ENCODE measurements around the gene CAMK2N2.
"Not testable (repeated sequence)": the region's sequence is repeated elsewhere in the genome, so short reads cannot be mapped to it uniquely, and the experiment has no call there.

Gene CAMK2N2

DNA sequence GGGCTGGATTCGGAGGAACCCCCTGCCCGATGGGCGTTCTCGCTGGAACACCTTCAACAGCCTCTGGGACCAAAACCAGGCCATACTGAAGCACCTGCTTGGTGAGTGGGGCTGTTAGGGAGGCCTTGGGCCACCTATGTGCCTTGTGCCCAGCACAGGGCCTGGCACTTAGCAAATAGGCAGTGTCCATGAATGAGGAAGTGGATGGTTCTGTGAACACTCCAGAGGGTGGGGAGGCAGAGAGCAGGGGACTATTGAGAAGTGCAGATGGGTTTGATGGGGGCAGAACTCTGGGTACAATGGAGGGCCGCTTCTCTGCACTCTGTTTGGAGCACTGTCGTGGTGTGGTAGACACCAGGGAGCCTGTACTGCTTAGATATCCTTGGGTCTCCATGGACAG, 16.0 kb upstream of the CAMK2N2 start:
- TF ChIP-seq, protein P1, sequence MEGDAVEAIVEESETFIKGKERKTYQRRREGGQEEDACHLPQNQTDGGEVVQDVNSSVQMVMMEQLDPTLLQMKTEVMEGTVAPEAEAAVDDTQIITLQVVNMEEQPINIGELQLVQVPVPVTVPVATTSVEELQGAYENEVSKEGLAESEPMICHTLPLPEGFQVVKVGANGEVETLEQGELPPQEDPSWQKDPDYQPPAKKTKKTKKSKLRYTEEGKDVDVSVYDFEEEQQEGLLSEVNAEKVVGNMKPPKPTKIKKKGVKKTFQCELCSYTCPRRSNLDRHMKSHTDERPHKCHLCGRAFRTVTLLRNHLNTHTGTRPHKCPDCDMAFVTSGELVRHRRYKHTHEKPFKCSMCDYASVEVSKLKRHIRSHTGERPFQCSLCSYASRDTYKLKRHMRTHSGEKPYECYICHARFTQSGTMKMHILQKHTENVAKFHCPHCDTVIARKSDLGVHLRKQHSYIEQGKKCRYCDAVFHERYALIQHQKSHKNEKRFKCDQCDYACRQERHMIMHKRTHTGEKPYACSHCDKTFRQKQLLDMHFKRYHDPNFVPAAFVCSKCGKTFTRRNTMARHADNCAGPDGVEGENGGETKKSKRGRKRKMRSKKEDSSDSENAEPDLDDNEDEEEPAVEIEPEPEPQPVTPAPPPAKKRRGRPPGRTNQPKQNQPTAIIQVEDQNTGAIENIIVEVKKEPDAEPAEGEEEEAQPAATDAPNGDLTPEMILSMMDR (IDR thresholded peaks at IDR 0.05; ENCODE audit: control extremely low read depth, extremely low read depth, low read depth, missing control alignments): no peak
- POLR2A ChIA-PET: no interaction called here
- CTCF ChIA-PET: interaction anchor here (1.9 kb wide), 1 partner anchor 12 kb away, joined by 4 read pairs; no protein-coding TSS in a partner anchor
- no peak for DNase-seq (ENCODE audit: extremely low spot score)

DNA sequence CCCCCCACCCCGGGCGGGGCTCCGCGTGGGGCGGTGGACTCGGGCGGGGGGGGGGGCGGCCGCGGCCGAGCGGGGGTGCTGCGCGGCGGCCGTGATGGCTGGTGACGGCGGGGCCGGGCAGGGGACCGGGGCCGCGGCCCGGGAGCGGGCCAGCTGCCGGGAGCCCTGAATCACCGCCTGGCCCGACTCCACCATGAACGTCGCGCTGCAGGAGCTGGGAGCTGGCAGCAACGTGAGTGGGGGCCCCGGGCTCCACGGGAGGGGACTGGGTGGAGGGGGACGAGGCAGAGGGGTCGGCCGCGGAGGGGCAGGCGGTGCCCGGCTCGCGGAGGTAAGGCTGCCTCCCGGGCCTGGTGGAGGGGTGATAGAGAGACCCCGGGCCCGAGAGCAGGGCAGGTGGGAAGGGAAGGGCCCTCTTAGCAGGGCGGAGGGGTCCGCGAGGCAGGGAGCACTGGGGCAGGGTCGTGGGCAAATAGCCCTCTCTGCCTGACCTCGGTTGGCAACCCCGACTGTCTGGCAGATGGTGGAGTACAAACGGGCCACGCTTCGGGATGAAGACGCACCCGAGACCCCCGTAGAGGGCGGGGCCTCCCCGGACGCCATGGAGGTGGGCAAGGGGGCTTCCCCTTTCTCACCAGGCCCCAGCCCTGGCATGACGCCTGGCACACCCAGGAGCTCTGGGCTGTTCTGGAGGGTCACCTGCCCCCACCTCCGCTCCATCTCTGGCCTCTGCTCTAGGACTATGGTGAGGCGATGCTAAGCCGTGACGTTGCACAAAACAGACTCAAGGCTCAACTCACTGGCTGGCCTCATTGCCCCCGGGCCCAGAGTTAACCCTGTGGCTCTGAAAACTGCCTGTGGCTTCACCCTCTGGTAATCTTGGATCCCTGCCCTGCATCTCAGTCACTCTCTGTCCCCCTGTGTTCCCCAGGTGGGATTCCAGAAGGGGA, 14.9 kb upstream of the CAMK2N2 start, which contains the start of gene ECE2:
ECE2 (plus strand) TSS at position 62 of the 950 bp plus-strand sequence; CDS start at position 194, 132 bp downstream.
- POLR2A ChIA-PET: no interaction called here
- TF ChIP-seq, protein P1 (IDR thresholded peaks at IDR 0.05; ENCODE audit: control extremely low read depth, extremely low read depth, low read depth, missing control alignments): no peak
- CTCF ChIA-PET: no interaction called here
- DNase-seq (ENCODE audit: extremely low spot score): no peak

DNA sequence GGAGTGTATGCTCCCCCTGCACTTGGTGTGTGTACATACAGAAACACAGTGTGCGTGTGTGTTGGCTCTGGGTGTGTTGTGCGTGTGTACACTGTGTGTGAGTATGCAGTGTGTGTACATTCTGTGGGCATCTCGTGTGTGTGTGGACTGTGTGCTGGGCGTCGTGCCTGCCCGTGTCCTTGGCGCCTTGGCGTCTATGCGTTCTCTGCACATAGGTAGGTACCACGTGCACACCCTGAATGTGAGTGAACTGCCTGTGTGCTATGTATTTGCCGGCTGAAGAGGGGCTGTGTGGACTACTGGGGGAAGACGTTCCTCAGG, 14.0 kb upstream of the CAMK2N2 start:
- POLR2A ChIA-PET: no interaction called here
- no peak for DNase-seq (ENCODE audit: extremely low spot score)
- CTCF ChIA-PET: no interaction called here
- TF ChIP-seq, protein P1 (IDR thresholded peaks at IDR 0.05; ENCODE audit: control extremely low read depth, extremely low read depth, low read depth, missing control alignments): no peak

DNA sequence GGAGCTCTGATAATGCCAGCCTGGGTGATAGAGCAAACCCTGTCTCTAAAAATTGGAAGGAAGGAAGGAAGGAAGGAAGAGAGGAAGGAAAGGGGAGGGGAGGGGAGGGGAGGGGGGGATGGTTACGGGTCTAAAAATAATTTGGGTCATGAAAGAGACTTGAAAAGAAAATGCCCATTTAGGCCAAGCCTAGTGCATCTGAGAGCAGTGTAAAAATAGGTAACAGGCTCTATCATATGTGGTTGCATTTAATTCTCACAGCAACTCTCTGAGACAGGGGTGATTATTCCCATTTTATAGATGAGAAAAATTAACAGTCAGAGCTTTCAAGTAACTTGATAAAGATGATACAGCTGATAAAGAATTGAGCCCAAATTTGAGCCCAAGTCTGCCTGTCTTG, 10.9 kb upstream of the CAMK2N2 start:
- no peak for DNase-seq (ENCODE audit: extremely low spot score)
- ChIA-PET POLR2A (no interaction called here), CTCF (interaction anchor here (0.7 to 1.5 kb wide), 4 partner anchors 22 to 377 kb away, joined by 3 to 4 read pairs (median 3); no protein-coding TSS in a partner anchor)
- TF ChIP-seq, protein P1 (IDR thresholded peaks at IDR 0.05; ENCODE audit: control extremely low read depth, extremely low read depth, low read depth, missing control alignments): no peak

DNA sequence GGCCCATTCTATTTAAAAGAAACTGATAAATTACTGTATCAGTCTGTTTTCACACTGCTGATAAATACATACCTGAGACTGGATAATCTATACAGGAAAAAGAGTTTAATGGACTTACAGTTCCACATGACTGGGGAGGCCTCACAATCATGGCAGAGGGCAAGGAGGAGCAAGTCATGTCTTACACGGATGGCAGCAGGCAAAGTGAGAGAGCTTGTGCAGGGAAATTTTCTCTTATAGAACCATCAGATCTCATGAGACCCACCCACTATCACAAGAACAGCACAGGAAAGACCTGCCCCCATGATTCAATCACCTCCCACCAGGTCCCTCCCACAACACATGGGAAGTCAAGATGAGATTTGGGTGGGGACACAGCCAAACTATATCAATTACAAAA, 5.9 kb upstream of the CAMK2N2 start:
- POLR2A ChIA-PET; DNase-seq (ENCODE audit: extremely low spot score): not testable (repeated sequence)
- CTCF ChIA-PET: interaction anchor here (1.0 kb wide), 1 partner anchor 40 kb away, joined by 3 read pairs; no protein-coding TSS in a partner anchor

DNA sequence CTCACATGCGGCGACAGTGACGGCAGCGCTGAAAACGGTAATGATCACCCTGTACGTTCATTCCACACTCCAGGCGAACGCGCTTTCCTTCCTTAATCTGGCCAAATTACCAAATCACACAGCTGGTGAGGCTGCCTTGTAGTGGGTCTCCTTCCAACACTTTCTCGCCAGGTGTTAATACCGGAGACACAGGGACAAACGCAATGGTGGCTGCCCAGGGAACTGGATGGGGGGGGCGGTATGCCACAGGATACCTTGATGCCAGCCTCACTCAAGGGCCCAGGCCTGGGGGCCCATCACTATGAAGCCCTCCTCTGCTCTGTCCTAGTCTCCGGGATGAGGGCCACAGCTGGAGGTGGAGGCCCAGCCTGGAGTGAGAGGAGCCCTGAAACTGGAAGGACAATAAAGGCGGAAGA, 1.4 kb upstream of the CAMK2N2 start:
- no peak for DNase-seq (ENCODE audit: extremely low spot score)
- POLR2A ChIA-PET: interaction anchor here (0.7 kb wide), 1 partner anchor 19 kb away, joined by 6 read pairs; no protein-coding TSS in a partner anchor
- TF ChIP-seq, protein P1 (IDR thresholded peaks at IDR 0.05; ENCODE audit: control extremely low read depth, extremely low read depth, low read depth, missing control alignments): no peak
- CTCF ChIA-PET: interaction anchor here (0.6 to 1.4 kb wide), 2 partner anchors 10 to 13 kb away, joined by 3 to 6 read pairs; partner anchors contain the start of gene EEF1AKMT4

All from GM10248 (cell line).